Ishikawa (cell line): ENCODE measurements around the gene AFAP1L1.

Source experiments
- EGR1 ChIP-seq: IDR thresholded peaks from 2 replicates; pipeline ENCODE4 v1.6.1; 2012
- EP300 ChIP-seq: IDR thresholded peaks from 2 replicates; pipeline ENCODE4 v1.6.1; 2012; ENCODE audit warnings: borderline replicate concordance
- FOXM1 ChIP-seq: IDR thresholded peaks from 2 replicates; pipeline ENCODE4 v1.6.1; 2012; ENCODE audit warnings: low read depth, borderline replicate concordance
- MAX ChIP-seq: IDR thresholded peaks from 2 replicates; pipeline ENCODE4 v1.6.1; 2012

DNA sequence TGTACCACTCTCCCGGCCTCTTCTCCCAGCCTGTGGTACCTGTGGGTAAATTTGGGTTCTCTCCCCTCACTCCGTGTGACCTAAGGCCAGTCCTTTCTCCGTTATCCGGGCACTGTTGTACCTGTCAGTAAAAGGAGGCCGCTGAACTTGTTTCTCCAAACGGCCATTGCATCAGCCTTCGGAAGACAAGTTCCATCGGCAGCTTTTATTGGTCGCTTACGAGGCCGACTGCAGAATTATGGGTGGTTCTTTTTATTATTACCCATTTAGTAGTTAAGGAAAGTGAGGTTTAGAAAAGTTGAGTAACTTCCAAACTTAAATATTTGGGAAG is 74.2 kb downstream of the AFAP1L1 start:
- TF ChIP-seq EGR1 (no peak), FOXM1 (no peak), EP300 (no peak), MAX (no peak)
